Measurements from ENCODE around the gene NAALADL2.
"Not testable (repeated sequence)": the region's sequence is repeated elsewhere in the genome, so short reads cannot be mapped to it uniquely, and the experiment has no call there.

- TF ChIP-seq CTCF (conservative IDR thresholded peaks at IDR 0.05); EZH2 (IDR thresholded peaks at IDR 0.05; ENCODE audit: low read depth): not testable (repeated sequence)
Observed at GRCh38 chr3:175371187-175371586, 512.1 kb downstream of the NAALADL2 start.
